ENCODE data around the gene CGNL1.

- TF ChIP-seq, protein P1, sequence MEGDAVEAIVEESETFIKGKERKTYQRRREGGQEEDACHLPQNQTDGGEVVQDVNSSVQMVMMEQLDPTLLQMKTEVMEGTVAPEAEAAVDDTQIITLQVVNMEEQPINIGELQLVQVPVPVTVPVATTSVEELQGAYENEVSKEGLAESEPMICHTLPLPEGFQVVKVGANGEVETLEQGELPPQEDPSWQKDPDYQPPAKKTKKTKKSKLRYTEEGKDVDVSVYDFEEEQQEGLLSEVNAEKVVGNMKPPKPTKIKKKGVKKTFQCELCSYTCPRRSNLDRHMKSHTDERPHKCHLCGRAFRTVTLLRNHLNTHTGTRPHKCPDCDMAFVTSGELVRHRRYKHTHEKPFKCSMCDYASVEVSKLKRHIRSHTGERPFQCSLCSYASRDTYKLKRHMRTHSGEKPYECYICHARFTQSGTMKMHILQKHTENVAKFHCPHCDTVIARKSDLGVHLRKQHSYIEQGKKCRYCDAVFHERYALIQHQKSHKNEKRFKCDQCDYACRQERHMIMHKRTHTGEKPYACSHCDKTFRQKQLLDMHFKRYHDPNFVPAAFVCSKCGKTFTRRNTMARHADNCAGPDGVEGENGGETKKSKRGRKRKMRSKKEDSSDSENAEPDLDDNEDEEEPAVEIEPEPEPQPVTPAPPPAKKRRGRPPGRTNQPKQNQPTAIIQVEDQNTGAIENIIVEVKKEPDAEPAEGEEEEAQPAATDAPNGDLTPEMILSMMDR (IDR thresholded peaks at IDR 0.05) = no peak
- no peak for TF ChIP-seq POLR2A (IDR thresholded peaks at IDR 0.05)
Observed at GRCh38 chr15:57398336-57398735, 22.0 kb downstream of the CGNL1 start.
